Measurements from ENCODE around the gene FARS2. TPM values are rescaled to one million over a fixed set of nuclear protein-coding genes. Genes with fewer than 3 reads are reported as not detected.

FARS2 gene
- polyA plus RNA-seq, 2 of the 4 experiments (the other 2 are of a cell fraction) = 12.9 to 17.5 TPM

DNA sequence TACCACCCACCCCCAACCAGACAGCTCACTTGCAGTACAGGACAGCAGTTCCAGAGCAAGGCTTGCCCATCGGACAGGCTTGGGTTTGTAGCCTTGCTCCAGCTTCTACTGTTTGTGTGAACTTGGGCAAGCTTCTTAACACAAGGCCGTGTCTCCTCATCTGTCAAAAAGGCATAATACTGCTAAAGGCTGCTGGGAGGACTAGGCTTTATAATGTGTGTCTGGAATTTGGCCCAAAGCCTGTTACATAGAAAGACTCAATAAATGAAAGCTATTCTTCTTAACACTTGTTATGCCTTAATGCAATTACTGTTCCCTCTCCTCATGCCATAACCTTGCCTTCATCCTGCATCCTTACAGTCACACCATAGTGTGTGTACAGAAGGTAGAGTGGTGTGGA, 44.0 kb upstream of the FARS2 start:
- DNase-seq (ENCODE audit: low read depth in 1 of 2, low spot score in 1 of 2) = no peak
- no peak overlapping the region for H3K27ac ChIP-seq
- H3K9me3 ChIP-seq = no peaks in the 10 kb centered on the region
- TF ChIP-seq PBX3 (IDR thresholded peaks at IDR 0.05) = no peak
- TF ChIP-seq FOSL2 (IDR thresholded peaks at IDR 0.05) = no peak
- TF ChIP-seq FOSL2 (CRISPR knock-in tag; IDR thresholded peaks at IDR 0.05) = no peak
- no peak for TF ChIP-seq HES2 (IDR thresholded peaks at IDR 0.05)
- TF ChIP-seq TP53 (CRISPR knock-in tag; IDR thresholded peaks at IDR 0.05) = no peak
- no peak for TF ChIP-seq RARB (CRISPR knock-in tag; IDR thresholded peaks at IDR 0.05)
- POLR2A ChIA-PET = no interaction called here
- no peak overlapping the region for H3K4me3 ChIP-seq
- CTCF ChIA-PET = interaction anchor here (1.2 kb wide), 1 partner anchor 74 kb away, joined by 5 read pairs; no protein-coding TSS in a partner anchor
- no peak for FAIRE-seq
- no peak for ATAC-seq
- WGBS (ENCODE audit: missing lambda C conversion rate) = 100% methylated on average over 2 of the region's 2 CpGs
- H3K4me1 ChIP-seq = no peaks in the 10 kb centered on the region
- H3K4me2 ChIP-seq = no peak overlapping the region

DNA sequence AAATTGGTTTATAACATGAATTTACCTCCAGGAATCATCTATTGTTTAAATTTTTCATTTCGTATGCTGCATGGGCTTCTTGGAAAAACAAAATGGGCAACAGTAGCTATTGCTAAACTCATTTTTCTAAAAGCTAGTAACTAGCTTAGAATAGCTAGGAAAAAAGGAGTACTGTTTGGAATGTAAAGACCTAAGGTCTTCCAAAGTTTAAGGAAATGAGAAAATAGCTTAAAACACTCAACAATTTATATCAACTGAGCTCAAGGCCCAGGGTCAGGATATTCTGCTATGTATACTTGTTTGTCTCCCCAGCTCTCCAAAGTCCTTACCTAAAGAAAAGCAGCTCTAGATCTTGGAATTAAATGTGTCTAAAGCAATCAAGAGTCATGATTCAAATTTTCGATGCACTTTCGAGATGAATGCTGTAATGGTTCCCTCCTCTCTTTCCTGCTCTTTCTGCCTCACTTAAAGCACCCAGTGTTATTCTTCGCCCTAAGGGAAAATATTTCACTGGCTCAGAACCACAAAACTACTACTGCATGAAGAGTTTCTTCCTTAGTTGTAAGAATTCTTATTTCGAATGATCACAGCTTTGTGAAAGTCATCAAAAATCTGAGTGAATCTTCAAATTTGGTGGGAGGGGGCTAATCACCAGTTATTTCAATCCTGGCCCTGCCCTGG, 42.2 kb upstream of the FARS2 start:
- 88% methylated on average over 5 of the region's 5 CpGs for WGBS (ENCODE audit: missing lambda C conversion rate)
- no peaks in the 10 kb centered on the region for H3K4me1 ChIP-seq
- H3K4me3 ChIP-seq = no peak overlapping the region
- TF ChIP-seq PBX3 (IDR thresholded peaks at IDR 0.05) (no peak), EHMT2 (IDR thresholded peaks at IDR 0.05; ENCODE audit: low read depth) (no peak), BCL3 (IDR thresholded peaks at IDR 0.05) (no peak)
- ATAC-seq = no peak
- DNase-seq (ENCODE audit: low read depth in 1 of 2, low spot score in 1 of 2) = no peak
- no peak overlapping the region for H3K27ac ChIP-seq
- no peak for FAIRE-seq
- ChIA-PET POLR2A (no interaction called here), CTCF (interaction anchor here (0.7 kb wide), 1 partner anchor 614 kb away, joined by 3 read pairs; no protein-coding TSS in a partner anchor)
- no peak overlapping the region for H3K4me2 ChIP-seq
- H3K9me3 ChIP-seq = no peaks in the 10 kb centered on the region

GRCh38 chr6:5220443-5220842, 40.9 kb upstream of the FARS2 start:
- CTCF ChIA-PET = no interaction called here
- no peak overlapping the region for H3K4me2 ChIP-seq
- H3K4me3 ChIP-seq = no peak overlapping the region
- no peaks in the 10 kb centered on the region for H3K9me3 ChIP-seq
- FAIRE-seq (no peak), DNase-seq (ENCODE audit: low read depth in 1 of 2, low spot score in 1 of 2) (no peak), ATAC-seq (no peak)
- POLR2A ChIA-PET = no interaction called here
- TF ChIP-seq ZSCAN20 (CRISPR knock-in tag; IDR thresholded peaks at IDR 0.05) (no peak), PBX3 (IDR thresholded peaks at IDR 0.05) (no peak), HOXA7 (CRISPR knock-in tag; IDR thresholded peaks at IDR 0.05) (no peak), CBX8 (IDR thresholded peaks at IDR 0.05) (no peak), JUNB (IDR thresholded peaks at IDR 0.05) (no peak), CHD4 (IDR thresholded peaks at IDR 0.05; ENCODE audit: borderline replicate concordance) (no peak), BHLHE40 (IDR thresholded peaks at IDR 0.05; ENCODE audit: low read depth, low read length) (no peak), KDM1A (IDR thresholded peaks at IDR 0.05; ENCODE audit: low read depth) (no peak), ZNF302 (CRISPR knock-in tag; IDR thresholded peaks at IDR 0.05) (no peak), FOSB (CRISPR knock-in tag; IDR thresholded peaks at IDR 0.05) (no peak), CTCF (IDR thresholded peaks at IDR 0.05) (no peak), HES2 (IDR thresholded peaks at IDR 0.05) (no peak), CBX2 (IDR thresholded peaks at IDR 0.05; ENCODE audit: borderline replicate concordance, low read depth) (no peak)
- TF ChIP-seq, protein P1, sequence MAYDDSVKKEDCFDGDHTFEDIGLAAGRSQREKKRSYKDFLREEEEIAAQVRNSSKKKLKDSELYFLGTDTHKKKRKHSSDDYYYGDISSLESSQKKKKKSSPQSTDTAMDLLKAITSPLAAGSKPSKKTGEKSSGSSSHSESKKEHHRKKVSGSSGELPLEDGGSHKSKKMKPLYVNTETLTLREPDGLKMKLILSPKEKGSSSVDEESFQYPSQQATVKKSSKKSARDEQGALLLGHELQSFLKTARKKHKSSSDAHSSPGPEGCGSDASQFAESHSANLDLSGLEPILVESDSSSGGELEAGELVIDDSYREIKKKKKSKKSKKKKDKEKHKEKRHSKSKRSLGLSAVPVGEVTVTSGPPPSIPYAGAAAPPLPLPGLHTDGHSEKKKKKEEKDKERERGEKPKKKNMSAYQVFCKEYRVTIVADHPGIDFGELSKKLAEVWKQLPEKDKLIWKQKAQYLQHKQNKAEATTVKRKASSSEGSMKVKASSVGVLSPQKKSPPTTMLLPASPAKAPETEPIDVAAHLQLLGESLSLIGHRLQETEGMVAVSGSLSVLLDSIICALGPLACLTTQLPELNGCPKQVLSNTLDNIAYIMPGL (CRISPR knock-in tag; IDR thresholded peaks at IDR 0.05; ENCODE audit: borderline replicate concordance) = no peak
- H3K4me1 ChIP-seq = no peaks in the 10 kb centered on the region
- H3K27ac ChIP-seq = no peak overlapping the region
- 100% methylated on average over 1 of the region's 1 CpG for WGBS (ENCODE audit: missing lambda C conversion rate)

Measured in A549 (cell line).